ENCODE measurements around the gene SLC48A1.
"Not testable (repeated sequence)": the region's sequence is repeated elsewhere in the genome, so short reads cannot be mapped to it uniquely, and the experiment has no call there.

SLC48A1 gene

DNA sequence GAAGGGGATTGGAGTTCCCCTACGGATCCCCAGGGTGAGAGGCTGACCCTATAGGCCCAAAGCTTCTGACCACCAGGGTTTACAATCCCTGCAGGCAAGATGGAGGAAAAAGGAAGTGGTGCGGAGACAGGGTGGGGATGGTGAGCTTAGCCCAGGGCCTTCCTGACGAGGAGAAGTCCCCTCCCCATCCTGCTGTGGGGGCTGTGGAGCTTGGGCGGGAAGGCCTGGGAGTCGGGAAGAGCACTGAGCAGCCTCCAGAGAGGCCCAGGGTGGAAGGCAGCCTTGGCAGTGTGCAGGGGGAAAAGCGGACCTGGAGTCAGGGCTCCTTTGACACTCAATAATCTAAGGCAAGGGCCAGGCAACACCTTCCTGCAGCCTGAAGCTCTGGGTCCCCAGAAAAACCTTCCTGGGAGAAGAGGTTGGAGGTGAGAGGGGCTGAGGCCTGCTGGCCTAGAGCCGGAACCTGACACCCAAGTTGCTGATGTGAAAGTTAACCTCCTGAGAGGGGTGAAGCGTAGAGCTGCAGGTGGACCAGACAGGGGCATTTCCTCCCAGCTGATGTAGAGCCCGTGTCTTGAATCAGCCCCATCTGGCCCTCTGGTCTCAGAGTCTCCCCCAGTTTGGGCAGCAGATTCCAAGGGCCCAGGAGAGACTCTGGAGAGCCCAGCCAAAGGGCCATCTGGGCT, 40.6 kb downstream of the SLC48A1 start:
- DNase-seq = no peak

GRCh38 chr12:47814539-47815170, 41.6 kb downstream of the SLC48A1 start:
- DNase-seq = no peak

GRCh38 chr12:47815447-47815846, 42.4 kb downstream of the SLC48A1 start:
- not testable (repeated sequence) for DNase-seq

DNA sequence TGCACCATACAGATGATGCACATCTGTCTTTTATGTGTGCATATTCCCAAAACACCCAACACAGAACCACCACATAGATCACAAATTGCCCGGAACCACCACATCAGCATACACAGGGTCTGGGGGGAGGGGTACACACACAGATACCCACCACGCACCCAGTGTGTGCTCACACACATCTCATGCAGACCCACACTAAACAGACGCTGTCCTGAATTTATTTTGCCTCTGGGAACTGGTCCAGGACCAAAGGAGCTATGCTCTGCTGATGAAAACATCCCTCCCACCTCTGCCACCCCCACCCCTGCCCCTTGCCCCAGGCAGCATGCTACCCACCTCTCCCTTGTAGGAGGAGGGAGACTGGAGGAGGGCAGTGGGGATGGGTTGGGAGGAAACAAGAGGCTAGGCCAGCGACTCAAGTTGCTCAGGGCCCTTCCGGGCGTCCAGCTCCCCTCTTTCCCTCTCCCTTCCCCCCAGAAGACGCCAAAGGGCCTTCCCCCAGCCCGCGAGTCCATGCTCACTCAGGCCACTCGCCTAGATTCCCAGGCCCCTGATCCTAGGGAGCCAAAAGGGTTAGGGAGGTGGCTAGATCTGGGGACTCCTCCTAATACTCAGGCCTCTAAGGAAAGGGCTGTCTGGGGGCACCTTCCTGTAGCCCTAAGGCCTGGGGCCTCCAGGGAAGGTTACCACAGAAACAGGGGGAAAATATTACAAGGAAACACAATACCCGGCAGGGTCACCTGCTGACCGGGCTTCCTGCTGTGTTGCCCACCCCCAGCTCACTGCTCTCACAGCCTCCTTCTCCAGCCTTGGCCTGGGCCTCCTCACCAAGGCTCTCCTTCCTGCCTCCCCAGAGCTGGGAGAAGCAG, 43.6 kb downstream of the SLC48A1 start:
- DNase-seq = no peak

- DNase-seq = no peak
These were observed 44.4 kb downstream of the SLC48A1 start for GRCh38 chr12:47817272-47818006.

- no peak for DNase-seq
These were observed 45.0 kb downstream of the SLC48A1 start for GRCh38 chr12:47818007-47818376.

- no peak for DNase-seq
These were observed 45.6 kb downstream of the SLC48A1 start for GRCh38 chr12:47818467-47819137.

- peak; percentile 72 for DNase-seq
These were observed 46.3 kb downstream of the SLC48A1 start for GRCh38 chr12:47819138-47819895.

- peak; percentile 91 for DNase-seq
These were observed 47.0 kb downstream of the SLC48A1 start, which contains the start of gene HDAC7 for GRCh38 chr12:47819896-47820630. Gene HDAC7, minus strand, starts transcription at chr12:47819903. Its CDS starts 118 bp downstream, at chr12:47819785.

GRCh38 chr12:47820631-47821345, 47.8 kb downstream of the SLC48A1 start:
- DNase-seq = no peak

GRCh38 chr12:47821346-47821706, 48.3 kb downstream of the SLC48A1 start:
- no peak for DNase-seq

DNA sequence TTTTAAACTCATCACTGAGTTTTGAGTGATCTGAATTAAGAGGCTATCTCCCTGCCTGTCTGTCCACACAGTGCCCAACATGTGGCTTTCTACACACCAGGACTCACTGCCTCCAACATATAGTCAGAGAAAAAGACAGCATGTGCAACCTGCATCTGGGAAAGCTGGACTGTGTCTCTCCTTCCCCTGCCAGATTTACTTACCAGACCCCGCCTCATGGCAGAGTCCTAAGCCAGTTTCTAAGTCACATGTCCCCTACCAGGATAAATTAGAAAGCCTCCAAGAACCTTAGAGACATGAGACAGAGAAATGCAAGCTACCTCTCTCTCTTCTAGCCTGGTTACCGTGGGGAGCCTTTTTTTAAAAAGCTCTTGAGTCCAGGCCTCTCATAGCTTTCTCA, 49.4 kb downstream of the SLC48A1 start:
- DNase-seq = no peak

DNA sequence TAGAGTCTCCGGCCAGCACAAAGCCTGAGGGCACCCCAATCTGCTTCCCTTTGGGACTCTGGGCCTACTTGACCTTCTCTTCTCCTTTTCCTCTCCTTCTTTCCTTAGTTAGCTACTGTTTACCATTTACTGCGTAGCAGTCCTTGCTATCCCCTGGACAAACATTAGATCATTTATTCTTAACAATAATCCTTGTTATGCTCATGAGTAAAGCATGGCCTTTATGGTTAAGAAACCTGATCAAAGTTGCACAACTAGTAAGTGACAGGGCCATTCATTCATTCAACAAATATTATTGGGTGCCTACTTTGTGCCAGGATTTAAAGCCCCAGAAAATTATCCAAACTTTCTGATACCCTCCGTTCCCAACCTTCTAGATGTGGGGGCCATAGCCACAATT, 49.8 kb downstream of the SLC48A1 start:
- no peak for DNase-seq

GRCh38 chr12:47823422-47824086, 50.5 kb downstream of the SLC48A1 start:
- no peak for DNase-seq

- no peak for DNase-seq
These were observed 51.2 kb downstream of the SLC48A1 start for GRCh38 chr12:47824198-47824597.

DNA sequence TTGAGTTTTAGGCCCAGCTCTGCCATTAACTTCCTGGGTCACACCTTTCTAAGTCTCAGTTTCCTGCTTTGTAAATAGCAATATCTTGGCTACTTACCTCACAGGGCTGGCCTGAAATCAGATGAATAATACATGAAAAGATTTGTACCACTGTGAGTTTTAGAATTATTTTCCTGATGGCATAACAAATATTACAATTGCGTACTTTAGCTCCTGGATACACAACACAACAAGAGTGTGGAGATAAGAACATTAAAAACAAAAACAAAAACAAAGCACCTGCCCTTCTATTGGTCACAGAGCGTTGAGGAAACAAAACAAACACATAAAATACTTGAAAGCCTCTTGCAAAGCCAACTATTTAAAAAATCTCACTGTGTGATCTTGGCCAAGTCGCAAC, 51.6 kb downstream of the SLC48A1 start:
- no peak for DNase-seq

- DNase-seq = no peak
These were observed 52.2 kb downstream of the SLC48A1 start for GRCh38 chr12:47825173-47825639.

GRCh38 chr12:47828008-47828975, 55.3 kb downstream of the SLC48A1 start:
- peak; percentile 81 for DNase-seq
